HepG2 (cell line): Measurements from ENCODE around the gene NAA38. TPM values are rescaled to one million over a fixed set of nuclear protein-coding genes. Genes with fewer than 3 reads are reported as not detected.
A peak's percentile ranks its signal among the peaks of the same experiment; 100 is the strongest.

Experiments used
- ATAC-seq: fragments of 200-7000 bp; cut with Tn5 transposase; 3 replicates; pipeline ENCODE4 v1.9.1; 2020; ENCODE audit warnings: mild to moderate bottlenecking, moderate library complexity
- BruUV-seq: library from RNA; stranded (reverse); fragments of 400-500 nt; replicated peaks from 2 replicates; lab custom pipeline; 2021; lab: Mats Ljungman, UMichigan
- CTCF ChIA-PET: fragments of 300-600 bp; formaldehyde crosslinking; extraction: SDS; loops from one replicate; lab custom pipeline; 2021; ENCODE audit warnings: low total read pairs, inconsistent platforms, low intra/inter-chr PET ratio; lab: Yijun Ruan, JAX
- POLR2A ChIA-PET: fragments of 350-600 bp; sonication (Branson Sonifier 250); formaldehyde crosslinking; loops from one replicate; lab custom pipeline; 2020; ENCODE audit warnings: antibody characterized with exemption, inconsistent platforms; lab: Yijun Ruan, JAX
- DNase-seq: peaks from one replicate; pipeline ENCODE4 v3.0.0-alpha.2; 2015; ENCODE audit warnings: low spot score
- FAIRE-seq: peaks from 3 replicates; lab custom pipeline; 2011; peaks lifted over from hg19 to GRCh38; lab: Jason Lieb, UNC
- H2AFZ ChIP-seq: one replicate; pipeline ENCODE4 v1.6.1; 2011; ENCODE audit warnings: low read length, inconsistent platforms
- H3K27ac ChIP-seq: fragments of 300-600 bp; 3 replicates; pipeline ENCODE4 v1.8.0; 2011; ENCODE audit warnings: mixed run types, mild to moderate bottlenecking, mixed read lengths, low read length, inconsistent platforms; ENCODE audit not compliant: insufficient read depth; ENCODE audit errors: extremely low read length
- H3K27me3 ChIP-seq, 2 experiments: fragments of 200-600 bp in 1 of 2; 2 replicates in 1 of 2; 3 replicates in 1 of 2; pipeline versions ENCODE4 v1.6.0 to v1.8.0; 2011; ENCODE audit warnings: low read length in 2 of 2, mild to moderate bottlenecking in 2 of 2, moderate library complexity in 2 of 2, inconsistent platforms in 1 of 2; ENCODE audit not compliant: insufficient read depth in 2 of 2, control insufficient read depth in 1 of 2
- H3K36me3 ChIP-seq, 2 experiments: fragments of 200-600 bp in 1 of 2; replicated peaks in 1 of 2; 2 replicates in 1 of 2; 3 replicates in 1 of 2; pipeline versions ENCODE4 v1.5.1 to v1.8.0; 2011; ENCODE audit warnings: low read length in 2 of 2, inconsistent platforms in 1 of 2; ENCODE audit not compliant: insufficient read depth in 2 of 2, control insufficient read depth in 1 of 2
- H3K4me1 ChIP-seq: 2 replicates; pipeline ENCODE4 v1.5.1; 2012; ENCODE audit warnings: low read length, inconsistent platforms; ENCODE audit not compliant: insufficient read depth
- H3K4me2 ChIP-seq: 2 replicates; pipeline ENCODE4 v1.6.0; 2011; ENCODE audit warnings: low read depth, low read length, inconsistent platforms
- H3K4me3 ChIP-seq, 3 experiments: fragments of 200-600 bp in 1 of 3; sonication (generic), shearing (Covaris generic) in 1 of 3; replicated peaks in 1 of 3; 2 replicates each; pipeline ENCODE4 v1.5.1; 2011 to 2016; ENCODE audit warnings: low read length in 3 of 3, inconsistent platforms in 2 of 3, low read depth in 2 of 3, mild to moderate bottlenecking in 2 of 3, control low read depth in 1 of 3, mixed read lengths in 1 of 3; ENCODE audit not compliant: insufficient read depth in 1 of 3
- H3K79me2 ChIP-seq: one replicate; pipeline ENCODE4 v1.6.1; 2011; ENCODE audit warnings: low read length, inconsistent platforms; ENCODE audit not compliant: insufficient read depth
- H3K9ac ChIP-seq: 2 replicates; pipeline ENCODE4 v1.6.0; 2011; ENCODE audit warnings: mild to moderate bottlenecking, low read depth, low read length, inconsistent platforms; ENCODE audit not compliant: insufficient read depth
- H3K9me3 ChIP-seq: 2 replicates; pipeline ENCODE4 v1.5.1; 2012; ENCODE audit warnings: mild to moderate bottlenecking, low read length
- H4K20me1 ChIP-seq: 2 replicates; pipeline ENCODE4 v1.6.0; 2011; ENCODE audit warnings: inconsistent platforms, mild to moderate bottlenecking, low read length, moderate library complexity; ENCODE audit not compliant: insufficient read depth
- CENPBD1 ChIP-seq: sonication (generic); formaldehyde crosslinking; IDR thresholded peaks from 2 replicates; pipeline ENCODE4 v1.8.0; 2022; ENCODE audit warnings: missing genetic modification reagents, low read depth, mild to moderate bottlenecking, borderline replicate concordance
- GLMP ChIP-seq: sonication (generic); formaldehyde crosslinking; IDR thresholded peaks from 2 replicates; pipeline ENCODE4 v1.9.0; 2021; ENCODE audit warnings: missing genetic modification reagents, mild to moderate bottlenecking, borderline replicate concordance
- GZF1 ChIP-seq: sonication (generic); formaldehyde crosslinking; IDR thresholded peaks from 2 replicates; pipeline ENCODE4 v1.5.1; 2020; ENCODE audit warnings: mild to moderate bottlenecking, missing genetic modification reagents
- NFKBIZ ChIP-seq: IDR thresholded peaks from 2 replicates; pipeline ENCODE4 v1.6.1; 2018; ENCODE audit warnings: missing genetic modification reagents, missing compliant biosample characterization
- NONO ChIP-seq, 2 experiments: fragments of 450-650 bp in 1 of 2; sonication (generic) in 1 of 2; formaldehyde crosslinking in 1 of 2; IDR thresholded peaks in 1 of 2; conservative IDR thresholded peaks in 1 of 2; 2 replicates each; pipeline versions ENCODE4 v1.6.1 to v1.8.0; 2017 to 2022; ENCODE audit warnings: mild to moderate bottlenecking in 1 of 2, missing genetic modification reagents in 1 of 2, moderate library complexity in 1 of 2
- PRPF4 ChIP-seq: fragments of 200-400 bp; formaldehyde crosslinking; IDR thresholded peaks from 2 replicates; pipeline ENCODE4 v1.6.1; 2016; ENCODE audit warnings: low read length, low read depth; ENCODE audit not compliant: poor library complexity, severe bottlenecking
- RELA ChIP-seq: sonication (generic); formaldehyde crosslinking; IDR thresholded peaks from 2 replicates; pipeline ENCODE4 v1.4.0; 2020; ENCODE audit warnings: missing genetic modification reagents
- SNAPC2 ChIP-seq: sonication (generic); formaldehyde crosslinking; IDR thresholded peaks from 2 replicates; pipeline ENCODE4 v1.8.1; 2022; ENCODE audit warnings: mild to moderate bottlenecking, missing genetic modification reagents
- THAP11 ChIP-seq: IDR thresholded peaks from 2 replicates; pipeline ENCODE4 v1.6.1; 2016; ENCODE audit warnings: missing biosample characterization, missing genetic modification reagents
- ZFP82 ChIP-seq: sonication (generic); formaldehyde crosslinking; IDR thresholded peaks from 2 replicates; pipeline ENCODE4 v1.5.1; 2020; ENCODE audit warnings: mild to moderate bottlenecking, missing genetic modification reagents, borderline replicate concordance
- ZMYM4 ChIP-seq: sonication (generic); formaldehyde crosslinking; IDR thresholded peaks from 2 replicates; pipeline ENCODE4 v1.8.1; 2023; ENCODE audit warnings: mild to moderate bottlenecking, missing genetic modification reagents
- ZNF225 ChIP-seq: sonication (generic); formaldehyde crosslinking; IDR thresholded peaks from 2 replicates; pipeline ENCODE4 v1.4.0; 2020; ENCODE audit warnings: mild to moderate bottlenecking, missing genetic modification reagents
- ZNF292 ChIP-seq: sonication (generic); formaldehyde crosslinking; IDR thresholded peaks from 2 replicates; pipeline ENCODE4 v1.8.1; 2022; ENCODE audit warnings: mild to moderate bottlenecking, low read depth, missing genetic modification reagents, borderline replicate concordance
- ZNF530 ChIP-seq: sonication (generic); formaldehyde crosslinking; IDR thresholded peaks from 2 replicates; pipeline ENCODE4 v1.5.0; 2020; ENCODE audit warnings: low read depth, mild to moderate bottlenecking, missing genetic modification reagents
- ZNF672 ChIP-seq: sonication (generic); formaldehyde crosslinking; IDR thresholded peaks from 2 replicates; pipeline ENCODE4 v1.8.1; 2022; ENCODE audit warnings: missing genetic modification reagents
- WGBS: methylation state at CpG from one replicate; pipeline ENCODE4 v1.1.6; 2017; ENCODE audit warnings: low lambda C conversion rate; 5-methylcytosine and 5-hydroxymethylcytosine counted together
- in situ Hi-C: cut with HindIII; loops from 2 replicates; pipeline ENCODE4 v1.10.0; 2017; ENCODE audit warnings: low pct_unique_long_range_greater_than_20kb; ENCODE audit not compliant: extremely low pct_ligation_motif_present
- intact Hi-C: fragments of 100-400 bp; cut with micrococcal nuclease; formaldehyde crosslinking; loops from one replicate; pipeline ENCODE4 v1.10.0; 2022; ENCODE audit not compliant: unreplicated experiment
- polyA plus RNA-seq, 8 experiments: library from polyadenylated mRNA; depleted of rRNA in 3 of 8; stranded (reverse) in 7 of 8; unstranded in 1 of 8; fragments of >200 nt; fragmentation: Illumina TruSeq in 4 of 8; extraction: Trizol in 4 of 8; gene quantifications; 2 replicates each; pipeline versions ENCODE4 v1.2.1 to v1.2.3, GENCODE V29; 2011 to 2016; ENCODE audit warnings: low read depth in 4 of 8, missing spikeins in 1 of 8, mixed read lengths in 1 of 8; ENCODE audit not compliant: insufficient read depth in 1 of 8
- total RNA-seq, 5 experiments: library from RNA; depleted of rRNA; stranded (reverse); fragments of >200 nt; fragmentation: Illumina TruSeq; extraction: Trizol; gene quantifications; 2 replicates each; pipeline ENCODE4 v1.2.3, GENCODE V29; 2016; ENCODE audit warnings: low read depth in 1 of 5
- TF ChIP-seq, protein P1 (sequence below): IDR thresholded peaks from 2 replicates; pipeline ENCODE4 v1.6.1; 2016; ENCODE audit warnings: missing compliant biosample characterization, missing genetic modification reagents, borderline replicate concordance
- TF ChIP-seq, protein P2 (sequence below): fragments of 450-650 bp; IDR thresholded peaks from 2 replicates; pipeline ENCODE4 v1.6.1; 2017; ENCODE audit warnings: mild to moderate bottlenecking

The NAA38 gene
- total and polyA plus RNA-seq, 2 of the 13 experiments (the other 11 are each of a cell fraction or from before 2014, with no cell fraction given), result 46.9 to 91.6 TPM

GRCh38 chr17:7838090-7839075, 19.0 kb downstream of the NAA38 start:
- H3K9me3 ChIP-seq, result no peaks in the 10 kb centered on the region
- H3K4me2 ChIP-seq, result peak overlapping the region; percentile 90
- ATAC-seq, result no peak
- no peak for FAIRE-seq
- H3K36me3 ChIP-seq, result 0 out of 5 replicates have a peak, but pooled peaks cover 0 to 5% of the 10 kb centered on the region in 2 experiments
- POLR2A ChIA-PET, result interaction anchor here (0.6 to 8.1 kb wide), 6 partner anchors 13 to 354 kb away, joined by 3 to 104 read pairs (median 5); partner anchors contain the start of genes CD68, CYB5D1, NAA38 and TMEM88
- H3K4me1 ChIP-seq, result peaks cover 43% of the 10 kb centered on the region
- H3K27me3 ChIP-seq, result peaks cover 0 to 3% of the 10 kb centered on the region in 2 experiments; a peak in 1 of 5 replicates
- in situ Hi-C loops (no loop called here), intact Hi-C loops (no loop called here)
- peaks cover 9% of the 10 kb centered on the region; the same call in 1 of the 2 replicates for H4K20me1 ChIP-seq
- BruUV-seq, result no TSS peak
- peak overlapping the region; percentile 38 to 92 (median 55) for H3K4me3 ChIP-seq
- H3K79me2 ChIP-seq, result peaks cover 42% of the 10 kb centered on the region
- peak overlapping the region; percentile 67 for H3K9ac ChIP-seq
- peak overlapping the region; percentile 92 for H3K27ac ChIP-seq
- peak; percentile 41 for DNase-seq
- H2AFZ ChIP-seq, result no peak overlapping the region
- CTCF ChIA-PET, result no interaction called here
- 13% methylated on average over 10 of the region's 12 CpGs for WGBS
- TF ChIP-seq GZF1 (CRISPR knock-in tag), result no peak
- no peak for TF ChIP-seq NONO (IDR thresholded peaks at IDR 0.05)
- peak; percentile 58; the same call in 1 of the 2 replicates for TF ChIP-seq NONO (CRISPR knock-in tag; conservative IDR thresholded peaks at IDR 0.05)
- TF ChIP-seq PRPF4, result peak; percentile 39
- TF ChIP-seq, protein P1, sequence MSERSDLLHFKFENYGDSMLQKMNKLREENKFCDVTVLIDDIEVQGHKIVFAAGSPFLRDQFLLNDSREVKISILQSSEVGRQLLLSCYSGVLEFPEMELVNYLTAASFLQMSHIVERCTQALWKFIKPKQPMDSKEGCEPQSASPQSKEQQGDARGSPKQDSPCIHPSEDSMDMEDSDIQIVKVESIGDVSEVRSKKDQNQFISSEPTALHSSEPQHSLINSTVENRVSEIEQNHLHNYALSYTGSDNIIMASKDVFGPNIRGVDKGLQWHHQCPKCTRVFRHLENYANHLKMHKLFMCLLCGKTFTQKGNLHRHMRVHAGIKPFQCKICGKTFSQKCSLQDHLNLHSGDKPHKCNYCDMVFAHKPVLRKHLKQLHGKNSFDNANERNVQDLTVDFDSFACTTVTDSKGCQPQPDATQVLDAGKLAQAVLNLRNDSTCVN (CRISPR knock-in tag), result no peak
- TF ChIP-seq GLMP, result no peak
- TF ChIP-seq ZNF530 (CRISPR knock-in tag), result no peak
- no peak for TF ChIP-seq SNAPC2 (CRISPR knock-in tag)
- no peak for TF ChIP-seq ZNF292 (CRISPR knock-in tag)
- 0 out of 2 replicates have a peak, but pooled peaks have one; percentile 60 for TF ChIP-seq NFKBIZ (CRISPR knock-in tag)
- TF ChIP-seq CENPBD1 (CRISPR knock-in tag), result no peak
- TF ChIP-seq, protein P2, sequence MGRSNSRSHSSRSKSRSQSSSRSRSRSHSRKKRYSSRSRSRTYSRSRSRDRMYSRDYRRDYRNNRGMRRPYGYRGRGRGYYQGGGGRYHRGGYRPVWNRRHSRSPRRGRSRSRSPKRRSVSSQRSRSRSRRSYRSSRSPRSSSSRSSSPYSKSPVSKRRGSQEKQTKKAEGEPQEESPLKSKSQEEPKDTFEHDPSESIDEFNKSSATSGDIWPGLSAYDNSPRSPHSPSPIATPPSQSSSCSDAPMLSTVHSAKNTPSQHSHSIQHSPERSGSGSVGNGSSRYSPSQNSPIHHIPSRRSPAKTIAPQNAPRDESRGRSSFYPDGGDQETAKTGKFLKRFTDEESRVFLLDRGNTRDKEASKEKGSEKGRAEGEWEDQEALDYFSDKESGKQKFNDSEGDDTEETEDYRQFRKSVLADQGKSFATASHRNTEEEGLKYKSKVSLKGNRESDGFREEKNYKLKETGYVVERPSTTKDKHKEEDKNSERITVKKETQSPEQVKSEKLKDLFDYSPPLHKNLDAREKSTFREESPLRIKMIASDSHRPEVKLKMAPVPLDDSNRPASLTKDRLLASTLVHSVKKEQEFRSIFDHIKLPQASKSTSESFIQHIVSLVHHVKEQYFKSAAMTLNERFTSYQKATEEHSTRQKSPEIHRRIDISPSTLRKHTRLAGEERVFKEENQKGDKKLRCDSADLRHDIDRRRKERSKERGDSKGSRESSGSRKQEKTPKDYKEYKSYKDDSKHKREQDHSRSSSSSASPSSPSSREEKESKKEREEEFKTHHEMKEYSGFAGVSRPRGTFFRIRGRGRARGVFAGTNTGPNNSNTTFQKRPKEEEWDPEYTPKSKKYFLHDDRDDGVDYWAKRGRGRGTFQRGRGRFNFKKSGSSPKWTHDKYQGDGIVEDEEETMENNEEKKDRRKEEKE, result no peak
- no peak for TF ChIP-seq ZMYM4
- no peak for TF ChIP-seq ZNF225 (CRISPR knock-in tag)
- TF ChIP-seq ZNF672 (CRISPR knock-in tag), result no peak
- TF ChIP-seq RELA, result no peak
- TF ChIP-seq THAP11 (CRISPR knock-in tag), result peak; percentile 46; the same call in 1 of the 2 replicates
- TF ChIP-seq ZFP82 (CRISPR knock-in tag), result no peak
